Stimulated activated CD4-positive, alpha-beta T cell treated with anti-CD3 and anti-CD28 coated beads, TNF-alpha, amount 100 ng/mL, for 48 hours (primary cell): ENCODE results near the gene SKAP1.
"Not testable (repeated sequence)": the region's sequence is repeated elsewhere in the genome, so short reads cannot be mapped to it uniquely, and the experiment has no call there.

Experiments
- DNase-seq, 3 donors: peaks; one replicate each; pipeline ENCODE4 v3.0.0-alpha.2; 2020; ENCODE audit warnings: low read depth in 3 of 3

Gene SKAP1

DNA sequence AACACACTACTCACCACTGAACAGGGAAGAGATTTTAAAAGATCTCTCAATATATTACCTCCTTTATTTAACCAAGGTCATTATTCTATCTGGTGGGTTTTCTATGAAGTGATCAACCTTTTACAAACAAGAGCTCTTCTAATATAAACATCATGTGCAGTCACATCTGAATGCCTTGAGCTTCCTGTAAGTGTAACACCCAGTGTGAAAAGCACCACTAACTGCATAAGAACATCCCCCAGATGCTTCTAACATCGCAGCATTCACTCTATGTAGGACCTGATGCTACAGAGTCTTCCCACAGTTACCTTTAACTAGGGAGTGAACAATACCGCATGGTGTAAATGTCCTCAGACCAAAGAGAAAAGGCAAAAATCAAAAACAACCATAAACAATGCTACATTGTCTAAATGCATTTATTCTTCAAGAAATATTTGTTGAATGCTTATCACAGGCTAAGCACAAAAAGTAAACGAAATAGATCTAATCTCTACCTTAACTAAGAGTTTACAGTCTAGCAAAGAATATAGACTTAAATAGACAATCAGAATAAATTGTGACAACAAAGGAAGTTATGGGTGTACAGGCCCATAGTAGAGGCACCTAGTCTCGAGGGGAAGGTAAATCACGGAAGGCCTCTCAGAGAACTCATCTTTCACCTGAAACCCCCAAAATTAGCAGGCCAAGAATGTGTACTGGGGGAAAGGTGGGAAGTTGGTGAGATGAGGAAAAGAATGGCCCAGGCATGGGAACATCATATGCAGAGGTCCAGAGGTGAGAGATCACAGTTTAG, 16.2 kb downstream of the SKAP1 start:
- DNase-seq: no peak

DNA sequence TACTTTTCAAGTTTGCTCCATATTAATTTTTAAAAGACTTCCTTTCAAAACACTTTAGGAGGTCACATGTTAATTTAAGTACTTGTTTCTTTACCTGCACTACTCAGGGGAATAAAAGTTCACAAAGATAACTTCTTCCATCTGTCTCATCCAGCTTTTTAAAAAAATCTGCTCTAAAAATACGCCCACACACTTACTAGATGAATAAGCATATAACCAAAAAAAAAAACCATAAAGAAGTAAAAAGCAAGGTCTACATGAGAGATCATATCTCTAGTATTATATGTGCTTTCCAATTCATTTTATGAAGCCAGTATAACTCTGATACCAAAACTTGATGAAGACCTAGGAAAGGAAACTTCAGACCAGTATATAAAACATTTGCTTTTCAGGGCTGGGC, 17.2 kb downstream of the SKAP1 start:
- no peak for DNase-seq

DNA sequence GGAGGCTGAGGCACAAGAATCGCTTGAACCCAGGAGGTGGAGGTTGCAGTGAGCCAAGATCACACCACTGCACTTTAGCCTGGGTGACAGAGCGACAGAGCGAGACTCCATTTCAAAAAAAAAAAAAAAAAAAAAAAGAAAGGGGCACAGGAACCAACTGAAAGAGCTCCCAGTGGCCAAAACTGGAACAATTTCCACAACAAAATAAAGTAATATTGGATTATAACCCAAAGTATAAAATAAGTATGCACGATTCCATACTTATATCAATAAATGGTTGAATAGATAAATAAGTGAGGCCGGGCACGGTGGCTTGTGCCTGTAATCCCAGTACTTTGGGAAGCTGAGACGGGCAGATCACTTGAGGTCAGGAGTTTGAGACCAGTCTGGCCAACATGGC, 19.2 kb downstream of the SKAP1 start:
- DNase-seq: not testable (repeated sequence)

DNA sequence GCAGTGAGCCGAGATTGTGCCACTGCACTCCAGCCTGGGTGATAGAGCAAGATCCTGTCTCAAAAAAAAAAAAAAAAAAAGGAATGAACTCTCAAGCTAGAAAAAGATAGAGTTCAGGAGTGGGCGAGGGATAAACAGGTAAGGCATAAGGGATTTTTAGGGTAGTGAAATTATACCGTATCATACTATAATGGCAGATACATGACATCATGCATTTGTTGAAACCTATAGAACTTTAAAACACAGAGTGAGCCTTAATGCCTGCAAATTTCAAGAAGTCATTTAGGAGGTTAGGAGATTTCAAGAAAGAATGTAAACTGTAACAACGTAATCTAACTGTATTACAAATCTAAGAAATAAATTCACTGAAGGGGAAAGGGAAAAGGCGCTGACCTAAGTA, 20.4 kb downstream of the SKAP1 start:
- DNase-seq: no peak

DNA sequence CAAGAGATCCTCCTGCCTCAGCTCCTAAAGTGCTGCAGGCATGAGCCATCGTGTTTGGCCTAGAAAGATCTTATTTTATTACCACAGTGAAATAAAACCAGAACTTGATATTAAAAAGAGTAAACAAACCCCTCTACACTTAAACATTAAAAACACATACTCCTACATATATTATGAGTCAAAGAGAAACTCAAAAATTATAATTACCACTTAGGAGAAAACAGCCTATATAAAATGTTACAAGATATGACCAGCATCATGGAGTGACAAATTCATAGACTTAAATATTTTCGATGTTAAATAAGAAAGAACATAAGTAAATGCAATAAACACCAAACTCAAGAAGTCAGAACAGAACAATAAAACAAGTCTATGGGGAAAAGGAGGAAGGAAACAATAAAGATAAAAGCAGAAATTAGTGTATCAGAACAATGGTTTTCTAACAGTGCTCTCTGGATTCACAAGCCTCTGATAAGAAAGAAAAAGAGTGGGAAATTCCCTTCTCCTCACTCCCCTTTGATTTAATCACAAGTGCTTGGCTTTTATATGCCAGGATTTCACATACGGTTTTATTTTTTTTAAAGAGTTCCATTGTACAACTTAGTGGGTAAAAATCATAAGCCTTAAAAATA, 23.0 kb downstream of the SKAP1 start:
- DNase-seq: no peak

DNA sequence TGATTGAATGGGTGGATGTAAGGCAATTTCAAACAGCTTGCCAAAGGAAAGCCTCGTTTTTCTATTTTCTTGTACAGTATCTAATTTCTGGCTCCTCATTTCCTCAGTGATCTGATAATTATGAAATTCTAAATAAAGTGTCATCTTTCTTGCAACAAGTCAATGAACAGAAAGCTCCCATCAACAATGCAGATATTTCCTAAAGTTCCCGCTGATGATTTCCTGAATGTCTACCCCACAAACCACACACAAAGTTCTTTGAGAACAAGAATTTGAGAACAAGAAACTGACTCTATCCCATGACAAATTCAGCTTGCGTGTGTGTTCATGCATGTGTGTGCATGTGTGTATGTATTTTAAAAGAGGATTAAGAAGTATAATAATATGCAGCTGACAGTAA, 35.2 kb downstream of the SKAP1 start:
- no peak for DNase-seq

DNA sequence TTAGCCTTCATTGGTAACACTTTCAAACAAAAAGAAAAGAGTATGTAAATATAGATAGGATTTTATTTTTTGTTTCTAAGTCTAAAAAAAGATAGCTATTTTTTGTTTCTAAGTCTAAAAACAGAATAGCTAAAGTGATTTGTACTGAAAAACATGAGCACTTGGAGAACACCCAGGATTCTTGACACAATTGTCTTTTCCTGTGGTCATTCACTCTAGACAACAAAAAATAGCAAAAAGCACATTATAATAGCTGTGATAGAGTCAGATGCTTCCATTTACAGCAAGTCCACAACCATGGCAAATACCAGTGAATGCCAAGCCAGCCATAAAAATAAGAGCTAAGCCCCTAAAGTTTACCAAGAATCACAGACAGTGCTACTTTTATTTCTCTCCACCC, 36.7 kb downstream of the SKAP1 start:
- no peak for DNase-seq

DNA sequence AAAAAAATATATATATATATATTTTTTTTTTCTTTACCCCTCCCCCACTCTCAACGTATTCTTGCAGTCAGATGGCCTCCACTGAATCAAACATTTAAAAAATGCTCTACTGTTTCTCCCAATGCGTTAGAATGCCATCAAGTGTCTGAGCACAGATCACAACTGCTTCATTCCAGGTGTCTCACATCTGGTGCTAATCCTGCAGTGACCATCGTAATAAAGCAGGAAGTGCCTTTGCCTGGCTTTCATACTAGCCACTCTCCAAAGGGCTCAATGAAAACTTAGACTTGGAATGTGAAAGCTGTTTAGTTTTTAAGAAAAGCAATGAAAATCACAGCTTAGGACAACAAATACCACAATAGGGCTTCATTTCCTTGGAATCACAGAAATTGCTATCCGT, 37.2 kb downstream of the SKAP1 start:
- DNase-seq: no peak

DNA sequence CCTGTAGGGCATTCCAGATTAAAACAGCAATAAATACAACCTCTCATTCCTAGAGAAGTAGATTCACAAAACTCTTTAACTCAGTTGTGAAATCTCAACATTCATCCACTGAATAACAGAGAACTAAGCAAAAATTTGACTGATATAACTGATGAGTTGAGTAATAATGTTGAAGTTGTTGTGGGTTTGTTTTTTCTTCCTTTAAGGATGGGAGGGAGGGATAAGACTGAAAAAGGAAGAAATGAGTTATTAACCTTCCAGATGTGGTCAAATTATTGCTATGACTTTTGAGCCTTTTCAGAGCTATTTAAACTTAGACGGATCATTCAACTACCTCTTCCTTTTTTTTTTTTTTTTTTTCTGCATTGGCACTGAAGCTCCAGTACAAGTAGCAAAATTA, 38.6 kb downstream of the SKAP1 start:
- no peak for DNase-seq

DNA sequence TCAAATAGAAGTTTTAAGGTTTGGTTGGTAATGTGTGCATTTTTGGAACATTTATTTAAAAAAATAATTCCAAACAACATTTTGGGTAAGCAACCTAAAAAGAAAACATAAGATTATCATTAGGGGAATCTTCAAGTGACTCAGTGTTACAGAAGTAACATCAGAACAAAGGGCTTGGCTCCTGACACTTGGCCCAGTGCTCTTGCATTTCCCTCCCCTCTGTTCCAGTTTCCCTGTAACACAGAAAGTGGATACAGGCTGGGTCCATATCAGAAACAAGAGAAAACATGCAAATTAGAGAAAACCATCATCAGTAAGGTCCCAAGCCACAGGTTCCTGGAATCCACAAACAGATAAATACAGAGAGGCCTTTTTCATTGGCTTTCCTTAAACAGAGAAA, 40.1 kb downstream of the SKAP1 start:
- no peak for DNase-seq

DNA sequence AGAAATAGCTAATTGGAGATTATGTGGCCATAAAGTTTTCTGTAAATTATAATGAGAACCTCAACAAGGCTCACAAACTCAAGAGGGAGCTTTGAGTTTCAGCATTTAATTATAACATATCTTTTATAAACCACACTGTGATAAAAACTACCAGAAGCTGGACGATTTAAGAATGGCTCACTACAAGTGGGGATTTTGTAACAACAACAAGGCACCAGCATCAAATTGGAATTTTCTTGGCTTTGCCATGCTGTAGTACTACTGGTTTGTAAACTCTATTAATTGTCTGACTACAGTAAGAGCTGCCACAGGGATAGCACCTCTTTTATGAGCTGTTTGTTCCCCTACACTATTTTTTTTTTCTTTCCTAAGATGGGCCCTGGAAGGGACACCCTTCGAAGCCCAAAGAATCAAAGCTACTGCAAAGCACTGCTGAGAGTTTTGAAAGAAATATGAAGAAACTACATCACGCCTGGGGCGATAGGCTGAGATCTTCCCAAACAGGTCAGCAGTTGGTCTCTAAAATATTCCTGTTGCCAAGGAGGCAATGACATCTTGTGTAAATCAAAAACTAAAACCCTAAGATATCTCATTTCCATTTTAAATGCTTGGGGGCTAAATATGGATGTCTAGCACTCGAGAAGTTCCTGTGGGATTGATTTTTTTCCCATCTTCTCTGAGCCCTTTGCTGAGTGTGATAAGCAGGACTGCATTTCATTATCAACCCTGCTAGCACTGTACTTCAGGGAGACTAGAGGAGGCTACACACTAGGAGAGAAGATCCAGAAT, 40.9 kb downstream of the SKAP1 start:
- DNase-seq: no peak

DNA sequence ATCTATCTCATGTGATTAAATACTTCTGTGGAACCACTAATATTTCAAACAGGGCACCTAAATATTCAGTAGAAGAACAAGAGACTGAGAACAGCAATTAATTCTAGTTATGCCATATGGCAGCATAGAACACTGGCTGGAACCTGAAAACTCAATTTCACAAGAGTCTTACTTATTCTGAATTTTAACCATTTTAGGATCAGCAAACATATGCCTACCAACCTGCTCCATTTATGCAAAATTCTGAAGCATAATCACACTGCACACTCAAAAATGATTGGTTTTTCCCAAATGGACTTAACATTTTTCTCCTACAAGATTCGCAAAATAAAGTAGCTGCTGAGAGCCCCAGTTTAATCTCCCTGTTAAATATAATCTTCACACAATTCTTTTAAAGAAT, 43.2 kb downstream of the SKAP1 start:
- no peak for DNase-seq

DNA sequence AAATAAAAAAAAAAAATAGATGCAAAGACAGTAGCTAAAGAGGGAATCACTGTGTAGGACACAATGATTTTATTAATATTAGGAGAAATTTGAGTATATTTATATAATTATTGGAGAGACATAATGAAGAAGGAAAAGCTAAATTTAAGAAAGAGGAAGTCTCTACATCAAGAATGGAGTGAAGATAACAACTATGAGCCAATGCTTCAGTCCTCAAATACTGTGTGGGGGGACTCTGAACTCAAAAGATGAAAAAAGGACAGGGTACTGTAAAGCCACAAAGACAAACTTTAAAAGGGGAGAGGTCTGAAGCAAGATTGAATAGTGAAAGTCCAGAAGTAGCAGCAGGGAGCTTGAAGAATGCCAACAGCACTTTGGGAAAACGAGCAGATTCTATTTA, 44.7 kb downstream of the SKAP1 start:
- DNase-seq: no peak

DNA sequence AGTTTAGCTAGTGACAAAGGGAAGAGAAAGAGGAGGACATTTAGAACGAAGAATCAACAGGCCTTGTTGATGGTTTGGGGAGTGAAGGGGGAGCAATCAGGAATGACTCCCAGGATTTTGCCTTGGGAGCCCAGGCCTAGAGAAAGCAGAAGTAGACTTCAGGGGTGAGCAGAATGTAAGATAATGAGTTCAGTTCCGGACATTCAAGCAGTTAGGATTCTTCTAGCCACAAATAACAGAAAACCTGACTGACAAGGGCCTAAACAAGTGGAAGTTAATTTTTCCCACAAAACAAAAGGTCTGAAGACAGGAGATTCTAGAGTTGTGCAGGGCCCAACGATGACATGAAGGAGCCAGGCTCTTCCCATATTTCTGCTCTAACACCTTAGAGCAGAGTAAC, 45.9 kb downstream of the SKAP1 start:
- DNase-seq: no peak

DNA sequence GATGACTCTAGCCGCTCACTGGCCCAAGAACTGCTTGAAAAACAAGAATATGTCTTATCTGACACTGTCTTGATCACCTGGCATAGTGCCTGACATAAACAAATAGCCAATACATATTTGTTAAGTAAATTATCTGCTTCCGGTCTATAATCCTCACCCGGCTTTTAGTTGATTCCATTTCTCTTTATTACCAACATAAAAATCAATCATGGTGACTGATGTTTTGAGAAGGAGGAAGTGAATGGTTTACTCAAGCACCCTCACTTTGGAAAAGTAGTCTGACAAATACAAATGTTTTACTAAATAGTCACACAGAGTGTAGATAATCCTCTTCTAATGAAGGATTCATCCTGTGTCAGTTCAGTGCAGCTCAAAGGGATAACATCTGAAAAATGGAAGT, 47.0 kb downstream of the SKAP1 start:
- no peak for DNase-seq

DNA sequence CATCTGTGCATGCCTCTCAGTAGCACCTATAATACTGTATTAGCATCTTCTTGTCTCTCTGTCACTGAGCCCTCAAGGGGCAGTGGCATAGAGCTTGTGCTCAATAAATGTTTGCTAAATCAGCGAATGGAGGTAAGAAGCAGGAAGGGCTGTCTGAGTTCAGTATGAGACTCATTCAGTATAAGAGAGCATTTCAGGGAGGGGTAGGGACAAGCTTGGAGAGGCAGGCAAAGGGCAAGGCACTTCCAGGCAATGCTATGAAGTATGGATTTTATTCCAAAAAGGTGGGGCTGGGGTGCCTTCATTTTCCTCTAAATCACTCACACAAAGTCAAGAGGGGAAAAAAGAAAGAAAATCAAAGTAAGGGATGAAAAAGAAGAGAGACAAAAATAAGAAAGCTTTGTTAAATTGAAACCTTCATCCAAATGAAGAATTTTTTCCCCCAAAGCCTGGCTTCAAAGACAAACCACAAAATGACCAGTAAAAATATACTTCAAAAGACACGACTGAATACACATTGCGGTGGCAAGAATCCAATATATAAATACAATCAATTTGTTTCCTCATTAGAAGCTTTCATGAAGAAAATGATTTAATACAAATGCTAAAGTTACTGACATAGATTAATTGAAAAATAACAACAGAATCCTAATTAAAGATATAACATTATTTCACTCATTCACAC, 51.2 kb downstream of the SKAP1 start:
- DNase-seq: no peak

DNA sequence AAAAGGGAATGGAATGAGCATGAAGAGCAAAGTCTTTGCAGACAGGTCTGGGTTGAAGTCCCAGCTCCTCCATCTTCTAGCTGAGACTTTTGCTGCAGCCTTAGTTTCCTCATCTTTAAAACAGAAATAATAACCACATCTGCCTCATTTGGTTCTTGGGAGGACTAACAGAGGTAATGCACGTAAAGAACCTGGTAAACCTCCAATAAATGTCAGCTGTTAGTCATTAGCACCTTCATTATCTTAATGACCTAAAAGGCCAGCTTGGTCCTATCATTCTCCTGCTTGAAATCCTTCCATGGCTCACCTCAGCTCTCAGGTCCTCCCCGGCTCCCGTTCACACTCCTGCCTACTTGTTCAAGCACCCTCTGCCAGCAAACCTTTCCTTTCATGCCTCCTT, 51.8 kb downstream of the SKAP1 start:
- DNase-seq: no peak

DNA sequence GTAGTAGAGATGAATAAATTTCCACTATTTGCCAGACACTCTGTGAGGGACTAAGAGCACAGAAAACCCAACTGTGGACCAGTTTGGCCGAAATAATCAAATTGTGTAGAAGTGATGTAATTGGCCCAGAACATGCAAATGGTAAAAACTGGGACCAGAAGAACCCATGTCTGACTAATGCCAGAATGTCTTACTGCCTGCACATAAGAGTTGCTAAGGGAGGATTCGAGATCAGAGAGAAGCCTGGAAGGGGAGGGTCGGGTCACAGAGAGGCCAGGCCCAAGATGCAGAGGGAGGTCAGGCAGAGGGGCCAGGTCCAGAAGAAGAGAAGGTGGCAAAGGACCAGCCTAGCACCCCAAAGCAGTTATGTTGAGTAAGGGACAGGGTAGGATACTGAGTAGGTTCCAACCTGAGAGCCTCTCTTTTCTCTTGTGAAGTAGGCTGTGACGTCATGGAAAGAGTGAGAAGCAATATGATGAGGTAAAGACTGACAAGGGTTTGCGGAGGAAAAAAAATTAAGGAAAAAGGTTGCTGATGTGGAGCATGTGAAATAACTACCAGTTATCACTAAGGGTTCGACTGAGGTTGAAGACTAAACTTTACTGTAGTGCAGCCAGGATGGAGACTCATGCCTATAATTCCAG, 53.2 kb downstream of the SKAP1 start:
- no peak for DNase-seq

DNA sequence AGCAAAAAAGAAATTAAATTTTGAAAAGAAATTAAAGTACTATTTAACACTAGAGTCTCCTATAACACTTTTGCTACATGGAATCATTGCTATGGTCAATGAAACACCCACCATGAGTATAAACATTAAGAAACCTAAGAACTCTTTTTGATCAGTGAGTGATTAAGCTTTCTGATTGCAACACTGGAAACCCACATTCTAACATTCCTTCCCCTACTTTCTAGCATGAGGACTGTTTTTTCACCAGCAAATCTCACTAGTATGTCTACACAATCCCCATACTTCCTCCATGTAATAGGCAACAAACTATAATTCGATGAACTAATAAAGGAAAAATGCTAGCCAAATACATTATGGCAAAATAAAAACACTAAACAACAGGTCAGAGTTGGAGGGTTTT, 54.7 kb downstream of the SKAP1 start:
- DNase-seq: no peak

DNA sequence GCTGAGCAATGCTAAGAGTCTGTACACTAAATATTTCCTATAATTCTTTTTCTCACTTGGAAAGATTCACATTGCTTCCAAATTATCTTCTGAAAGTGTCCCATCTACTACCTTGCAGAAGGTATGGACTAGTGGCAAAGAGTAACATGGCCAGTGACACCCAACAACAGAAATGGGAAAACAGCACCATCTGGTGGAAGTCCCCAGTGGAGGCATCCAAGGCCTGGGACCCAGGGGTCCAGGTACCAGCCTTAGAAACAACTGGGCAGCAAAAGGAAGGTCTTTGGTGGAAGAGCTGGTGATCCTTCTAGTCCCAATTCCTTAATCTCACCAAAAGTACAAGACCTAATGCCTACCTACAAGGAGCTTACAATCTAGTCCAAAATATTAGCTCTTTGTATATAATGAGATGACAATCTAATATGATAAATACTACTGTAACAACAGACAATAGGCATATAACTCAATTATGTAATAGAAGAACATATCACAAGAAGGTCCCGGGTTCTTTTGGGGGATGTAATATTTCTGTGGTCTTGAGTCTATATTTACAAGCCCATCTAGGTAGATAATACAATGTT, 55.3 kb downstream of the SKAP1 start:
- peak in 2 of 3 donors; percentile 1 to 9 for DNase-seq

DNA sequence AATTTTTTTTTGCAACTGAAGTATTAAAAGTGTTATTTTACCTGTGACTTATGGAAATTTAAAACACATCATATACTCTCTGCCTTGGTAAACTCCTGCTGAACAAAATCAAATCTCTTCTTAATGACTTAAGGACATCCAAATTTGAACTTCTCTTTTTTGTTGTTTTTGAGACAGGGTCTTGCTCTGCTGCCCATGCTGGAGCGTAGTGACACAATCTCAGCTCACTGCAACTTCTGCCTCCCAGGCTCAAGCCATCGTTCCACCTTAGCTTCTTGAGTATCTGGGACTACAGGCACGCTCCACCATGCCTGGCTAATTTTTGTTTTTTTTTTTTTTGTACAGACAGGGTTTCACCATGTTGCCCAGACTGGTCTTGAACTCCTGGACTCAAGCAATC, 56.1 kb downstream of the SKAP1 start:
- DNase-seq: no peak
